ENCODE measurements around the gene VARS1.

VARS1 gene

DNA sequence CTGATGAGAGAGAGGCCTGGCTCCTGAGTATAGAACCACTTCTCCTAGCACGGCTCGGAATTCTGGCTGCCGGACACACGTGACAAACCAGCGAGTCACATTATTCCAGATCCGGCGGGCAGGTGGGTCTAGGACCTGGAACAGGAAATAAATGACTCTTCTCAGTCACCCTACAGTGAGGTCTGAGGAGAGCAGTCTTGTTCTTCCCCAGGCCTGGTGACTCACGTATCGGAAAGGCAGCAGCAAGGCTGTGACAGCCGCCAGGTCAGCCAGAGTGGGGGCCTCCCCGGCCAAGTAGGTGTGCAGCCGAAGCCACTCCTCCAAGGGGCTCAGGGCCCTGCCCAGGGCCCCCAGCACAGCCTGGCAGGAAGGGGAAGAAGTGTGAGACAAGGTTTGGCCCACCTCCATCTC lies 2.8 kb downstream of the VARS1 start:
- DNase-seq: no peak

DNA sequence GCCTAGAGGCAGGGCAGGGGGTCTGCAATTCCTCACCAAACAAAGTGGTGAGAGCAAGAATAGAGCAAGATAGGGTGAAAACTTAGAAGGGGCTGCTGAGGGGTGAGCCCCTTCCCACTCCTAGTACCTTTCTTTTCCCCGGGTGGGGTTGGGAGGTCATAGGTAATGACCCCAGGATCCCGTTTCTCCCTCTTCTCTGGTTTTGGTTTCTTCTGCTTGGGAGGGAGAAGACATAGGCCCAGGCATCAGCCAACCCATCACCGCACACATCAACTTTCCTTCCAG lies 3.5 kb downstream of the VARS1 start:
- DNase-seq: no peak

DNA sequence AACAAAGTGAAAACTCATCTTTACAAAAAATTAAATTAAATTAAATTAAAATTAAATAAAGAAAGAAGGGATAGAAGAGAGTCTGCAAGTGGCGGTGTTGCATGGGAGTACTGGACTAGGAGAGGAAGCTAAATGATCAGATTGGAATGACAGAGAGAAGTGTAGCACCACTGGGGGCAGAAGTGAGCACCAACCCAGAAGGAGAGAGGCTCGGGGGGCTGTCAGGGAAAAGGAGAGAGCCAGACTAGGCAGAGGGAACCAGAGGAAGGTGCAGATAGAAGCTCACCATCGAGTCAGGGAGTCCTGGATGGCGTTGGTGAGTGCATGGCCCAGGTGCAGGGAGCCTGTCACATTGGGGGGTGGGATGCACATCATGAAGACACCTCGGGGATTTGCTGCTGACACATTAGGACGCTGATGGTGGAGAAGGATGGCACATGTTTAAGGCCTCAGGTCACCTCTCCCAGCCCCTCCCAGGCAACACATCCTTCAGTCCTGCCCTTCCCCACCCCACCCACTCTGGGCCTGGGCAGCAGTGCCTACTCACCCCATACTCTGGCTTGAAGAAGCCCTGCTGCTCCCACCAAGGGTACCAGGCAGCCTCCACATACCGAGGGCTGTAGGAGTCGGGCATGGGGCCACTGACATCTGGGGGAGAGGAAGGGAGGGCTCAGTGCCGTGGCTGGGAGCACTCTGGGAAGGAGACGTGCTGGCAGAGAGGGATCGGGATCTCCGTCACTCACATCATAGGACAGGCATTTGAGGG lies 4.0 kb downstream of the VARS1 start:
- DNase-seq: peak; percentile 46

DNA sequence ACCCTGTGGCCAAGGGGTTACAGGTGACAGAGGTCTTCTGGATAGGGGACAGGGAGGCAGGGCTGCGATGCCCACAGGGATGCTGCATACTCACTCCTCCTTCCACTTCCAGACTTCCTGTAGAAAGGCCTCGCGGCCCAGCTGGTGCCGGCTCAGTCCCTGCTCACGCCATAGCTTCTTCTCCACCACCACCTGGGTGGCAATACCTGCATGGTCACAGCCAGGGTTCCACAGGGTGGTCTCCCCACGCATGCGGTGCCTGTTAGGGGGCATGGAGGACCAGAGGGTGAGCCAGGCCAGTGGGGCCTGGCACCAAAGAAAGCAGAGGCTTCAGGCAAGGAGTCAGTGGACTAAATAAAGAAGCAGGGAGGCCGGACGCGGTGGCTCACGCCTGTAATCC lies 10.1 kb downstream of the VARS1 start:
- DNase-seq: no peak

GRCh38 chr6:31784098-31784925 lies 11.2 kb downstream of the VARS1 start:
- no peak for DNase-seq

- no peak for DNase-seq
Observed at GRCh38 chr6:31782126-31782855, 13.3 kb downstream of the VARS1 start.

DNA sequence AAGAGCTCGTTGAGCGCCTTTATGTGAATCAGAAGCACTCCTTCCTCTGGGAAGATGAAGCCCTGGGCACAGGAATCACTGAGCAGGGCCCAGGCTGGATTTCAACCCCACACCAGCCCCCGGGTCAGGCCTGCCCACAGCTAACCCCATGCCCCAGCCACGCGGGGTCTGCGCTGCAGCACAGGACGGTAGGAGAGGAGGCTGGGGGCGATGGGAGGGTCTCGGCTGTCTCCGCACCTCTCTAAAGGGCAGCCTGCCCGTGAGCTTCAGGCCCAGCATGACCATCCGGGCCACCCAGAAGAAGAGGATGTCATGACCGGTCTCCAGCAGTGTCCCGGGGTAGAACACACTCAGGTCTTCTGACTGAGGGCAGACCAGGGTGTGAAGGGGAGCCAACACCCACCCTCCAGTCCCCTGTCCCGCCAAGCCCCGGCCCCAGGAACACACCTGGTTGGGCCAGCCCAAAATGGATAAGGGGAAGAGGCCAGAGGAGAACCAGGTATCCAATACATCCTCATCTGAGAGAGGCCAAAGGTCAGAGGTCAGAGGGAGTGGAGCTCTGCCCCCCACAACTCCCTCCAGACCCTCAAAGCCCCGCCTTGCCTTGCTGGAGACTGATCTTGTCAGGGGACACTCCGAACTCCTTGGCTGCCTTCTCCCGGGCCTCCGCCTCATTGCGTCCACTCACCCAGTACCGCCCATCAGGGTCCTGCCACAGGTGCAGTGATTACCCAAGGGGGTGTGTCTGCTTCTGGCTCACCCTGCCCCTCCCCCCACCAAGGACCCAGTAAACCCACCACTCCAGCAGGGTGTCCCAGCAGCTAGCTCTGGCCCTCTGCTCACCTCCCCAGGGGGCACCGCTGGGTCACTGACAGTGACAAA lies 14.1 kb downstream of the VARS1 start:
- no peak for DNase-seq

- no peak for DNase-seq
Observed at GRCh38 chr6:31780507-31781243, 14.9 kb downstream of the VARS1 start.

- no peak for DNase-seq
Observed at GRCh38 chr6:31779908-31780307, 15.6 kb downstream of the VARS1 start.

GRCh38 chr6:31778999-31779885 lies 16.3 kb downstream of the VARS1 start:
- DNase-seq: no peak

- no peak for DNase-seq
Observed at GRCh38 chr6:31778193-31778592, 17.4 kb downstream of the VARS1 start.

DNA sequence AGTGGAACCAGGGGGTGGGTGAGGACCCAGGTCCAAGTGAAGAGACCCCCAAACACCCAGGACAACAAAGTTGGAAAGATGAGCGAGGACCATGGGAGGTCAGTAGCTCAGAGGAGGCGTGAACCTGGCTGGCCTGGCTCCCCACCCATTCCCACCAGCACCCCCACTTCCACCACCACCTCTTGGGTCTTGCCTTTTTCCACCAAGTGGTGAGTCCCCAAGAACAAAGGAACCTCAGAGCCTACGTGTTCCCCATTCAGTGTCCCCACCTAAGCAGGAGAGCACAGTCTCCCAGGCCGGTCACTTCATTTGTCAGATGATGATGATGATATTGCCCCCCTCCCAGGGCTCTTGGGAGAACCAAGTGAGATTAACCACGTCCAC lies 17.9 kb downstream of the VARS1 start:
- no peak for DNase-seq

- DNase-seq: peak; percentile 80
Observed at GRCh38 chr6:31776989-31777666, 18.4 kb downstream of the VARS1 start, which contains the start of gene VWA7. VWA7 (minus strand) TSS chr6:31777328; CDS start chr6:31776779, 549 bp downstream.

GRCh38 chr6:31776485-31776988 lies 19.0 kb downstream of the VARS1 start:
- no peak for DNase-seq

DNA sequence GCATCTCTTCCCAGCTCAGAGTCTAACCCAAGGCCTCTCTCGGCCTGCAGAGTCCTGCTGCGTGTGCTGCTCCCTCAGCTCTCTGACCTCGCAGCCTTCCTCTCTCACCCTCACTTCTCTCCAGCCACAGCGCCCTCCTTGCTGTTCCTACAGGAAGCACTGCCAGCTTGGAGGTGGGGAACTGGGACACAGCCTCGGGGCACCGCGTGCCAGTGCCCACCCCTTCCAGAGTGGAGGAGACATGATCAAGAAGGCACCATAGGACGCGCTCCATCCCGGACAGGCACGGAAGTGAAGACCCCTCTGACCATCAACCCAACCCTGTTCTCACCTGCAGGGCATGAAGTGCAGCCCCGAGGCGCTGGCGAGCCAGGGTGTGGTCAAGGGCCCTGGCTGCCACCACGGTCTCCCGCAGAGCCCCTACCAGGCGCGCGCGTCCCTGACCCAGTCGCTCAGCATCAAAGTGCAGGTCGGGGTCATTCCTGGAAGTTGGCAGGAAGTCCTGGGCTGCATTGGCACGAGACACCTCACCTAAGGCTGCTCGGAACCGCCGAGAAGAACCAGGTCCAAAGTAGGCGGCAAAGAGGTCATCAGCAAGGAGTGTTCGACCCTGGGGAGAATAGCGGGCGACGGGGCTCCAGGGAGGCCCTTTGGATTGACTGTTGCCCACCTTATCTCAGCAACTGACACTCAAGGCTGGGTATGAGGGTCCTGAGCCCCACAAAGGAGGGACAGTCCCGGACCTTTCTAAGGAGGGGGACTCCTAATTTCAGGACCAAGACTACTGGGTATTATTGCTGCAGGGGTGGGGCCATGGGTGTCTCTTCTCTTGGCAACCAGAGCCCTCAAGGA lies 19.7 kb downstream of the VARS1 start:
- DNase-seq: no peak

- no peak for DNase-seq
Observed at GRCh38 chr6:31775184-31775583, 20.4 kb downstream of the VARS1 start.

DNA sequence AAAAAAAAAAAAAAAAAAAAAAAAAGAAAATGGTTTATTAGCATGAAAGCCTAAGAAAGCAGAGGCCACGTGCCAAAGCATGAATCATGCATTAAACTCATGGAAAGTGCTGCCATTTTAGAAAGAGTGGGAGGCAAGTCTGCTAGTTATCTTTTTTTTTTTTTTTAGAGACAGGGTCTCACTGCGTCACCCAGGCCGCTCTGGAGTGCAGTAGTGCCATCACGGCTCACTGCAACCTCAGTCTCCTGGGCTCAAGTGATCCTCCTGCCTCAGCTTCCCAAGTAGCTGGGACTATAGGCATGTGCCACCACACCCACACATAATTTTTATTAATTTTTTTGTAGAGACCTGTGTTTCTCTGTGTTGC lies 23.6 kb downstream of the VARS1 start:
- DNase-seq: peak; percentile 39

GRCh38 chr6:31770860-31771259 lies 24.7 kb downstream of the VARS1 start:
- DNase-seq: no peak
